ENCODE measurements around the gene SUN5.

Gene SUN5

GRCh38 chr20:32971703-32972161 is 32.5 kb downstream of the SUN5 start:
- no peaks in the 10 kb centered on the region for H3K36me3 ChIP-seq (ENCODE audit: control insufficient read depth, insufficient read depth, low read length, severe bottlenecking)
- peaks cover 1% of the 10 kb centered on the region for H3K9me3 ChIP-seq (ENCODE audit: control insufficient read depth, low read length)
- peaks cover 21% of the 10 kb centered on the region for H3K27me3 ChIP-seq (replicated peaks; ENCODE audit: control insufficient read depth, insufficient read depth, low read length)
- no peak overlapping the region for H3K4me3 ChIP-seq (ENCODE audit: low read length)
- no peak overlapping the region for H3K9ac ChIP-seq (ENCODE audit: low read length)
- DNase-seq (ENCODE audit: low read depth): no peak
- peaks cover 10% of the 10 kb centered on the region for H3K4me1 ChIP-seq (ENCODE audit: control insufficient read depth, insufficient read depth, low read length)

GRCh38 chr20:32970973-32971300 is 33.3 kb downstream of the SUN5 start:
- no peak overlapping the region for H3K4me3 ChIP-seq (ENCODE audit: low read length)
- DNase-seq (ENCODE audit: low read depth): no peak
- no peaks in the 10 kb centered on the region for H3K9me3 ChIP-seq (ENCODE audit: control insufficient read depth, low read length)
- H3K4me1 ChIP-seq (ENCODE audit: control insufficient read depth, insufficient read depth, low read length): peaks cover 10% of the 10 kb centered on the region
- H3K36me3 ChIP-seq (ENCODE audit: control insufficient read depth, insufficient read depth, low read length, severe bottlenecking): no peaks in the 10 kb centered on the region
- H3K9ac ChIP-seq (ENCODE audit: low read length): no peak overlapping the region
- H3K27me3 ChIP-seq (replicated peaks; ENCODE audit: control insufficient read depth, insufficient read depth, low read length): peaks cover 26% of the 10 kb centered on the region

GRCh38 chr20:32970115-32970972 is 33.9 kb downstream of the SUN5 start:
- peaks cover 10% of the 10 kb centered on the region for H3K4me1 ChIP-seq (ENCODE audit: control insufficient read depth, insufficient read depth, low read length)
- H3K36me3 ChIP-seq (ENCODE audit: control insufficient read depth, insufficient read depth, low read length, severe bottlenecking): no peaks in the 10 kb centered on the region
- no peaks in the 10 kb centered on the region for H3K9me3 ChIP-seq (ENCODE audit: control insufficient read depth, low read length)
- no peak overlapping the region for H3K9ac ChIP-seq (ENCODE audit: low read length)
- H3K4me3 ChIP-seq (ENCODE audit: low read length): no peak overlapping the region
- no peak for DNase-seq (ENCODE audit: low read depth)
- H3K27me3 ChIP-seq (replicated peaks; ENCODE audit: control insufficient read depth, insufficient read depth, low read length): peaks cover 31% of the 10 kb centered on the region

- DNase-seq (ENCODE audit: low read depth): no peak
- H3K4me3 ChIP-seq (ENCODE audit: low read length): no peak overlapping the region
- peaks cover 36% of the 10 kb centered on the region for H3K27me3 ChIP-seq (replicated peaks; ENCODE audit: control insufficient read depth, insufficient read depth, low read length)
- H3K36me3 ChIP-seq (ENCODE audit: control insufficient read depth, insufficient read depth, low read length, severe bottlenecking): no peaks in the 10 kb centered on the region
- no peak overlapping the region for H3K9ac ChIP-seq (ENCODE audit: low read length)
- H3K4me1 ChIP-seq (ENCODE audit: control insufficient read depth, insufficient read depth, low read length): peaks cover 10% of the 10 kb centered on the region
- no peaks in the 10 kb centered on the region for H3K9me3 ChIP-seq (ENCODE audit: control insufficient read depth, low read length)
These were observed 34.7 kb downstream of the SUN5 start for GRCh38 chr20:32969356-32970114.

GRCh38 chr20:32968478-32969241 is 35.6 kb downstream of the SUN5 start:
- Histone ChIP-seq H3K4me3 (ENCODE audit: low read length) (no peak overlapping the region), H3K27me3 (replicated peaks; ENCODE audit: control insufficient read depth, insufficient read depth, low read length) (peaks cover 33% of the 10 kb centered on the region), H3K9me3 (ENCODE audit: control insufficient read depth, low read length) (no peaks in the 10 kb centered on the region), H3K4me1 (ENCODE audit: control insufficient read depth, insufficient read depth, low read length) (peaks cover 10% of the 10 kb centered on the region), H3K9ac (ENCODE audit: low read length) (no peak overlapping the region), H3K36me3 (ENCODE audit: control insufficient read depth, insufficient read depth, low read length, severe bottlenecking) (no peaks in the 10 kb centered on the region)
- no peak for DNase-seq (ENCODE audit: low read depth)

- H3K9ac ChIP-seq (ENCODE audit: low read length): no peak overlapping the region
These were observed 36.2 kb downstream of the SUN5 start for GRCh38 chr20:32967961-32968457.

GRCh38 chr20:32966881-32967781 is 37.1 kb downstream of the SUN5 start:
- Histone ChIP-seq H3K9ac (ENCODE audit: low read length) (no peak overlapping the region), H3K4me3 (ENCODE audit: low read length) (no peak overlapping the region), H3K9me3 (ENCODE audit: control insufficient read depth, low read length) (no peaks in the 10 kb centered on the region), H3K4me1 (ENCODE audit: control insufficient read depth, insufficient read depth, low read length) (peaks cover 10% of the 10 kb centered on the region), H3K27me3 (replicated peaks; ENCODE audit: control insufficient read depth, insufficient read depth, low read length) (peaks cover 34% of the 10 kb centered on the region), H3K36me3 (ENCODE audit: control insufficient read depth, insufficient read depth, low read length, severe bottlenecking) (no peaks in the 10 kb centered on the region)
- no peak for DNase-seq (ENCODE audit: low read depth)

More at GRCh38 chr20:32967961-32968457, 36.2 kb downstream of the SUN5 start:
- H3K4me1 ChIP-seq (ENCODE audit: control insufficient read depth, insufficient read depth, low read length): peaks cover 10% of the 10 kb centered on the region
- H3K9me3 ChIP-seq (ENCODE audit: control insufficient read depth, low read length): no peaks in the 10 kb centered on the region
- H3K27me3 ChIP-seq (replicated peaks; ENCODE audit: control insufficient read depth, insufficient read depth, low read length): peaks cover 37% of the 10 kb centered on the region
- H3K4me3 ChIP-seq (ENCODE audit: low read length): no peak overlapping the region
- no peak for DNase-seq (ENCODE audit: low read depth)
- no peaks in the 10 kb centered on the region for H3K36me3 ChIP-seq (ENCODE audit: control insufficient read depth, insufficient read depth, low read length, severe bottlenecking)

- Histone ChIP-seq H3K4me3 (ENCODE audit: low read length) (no peak overlapping the region), H3K9ac (ENCODE audit: low read length) (no peak overlapping the region), H3K36me3 (ENCODE audit: control insufficient read depth, insufficient read depth, low read length, severe bottlenecking) (no peaks in the 10 kb centered on the region), H3K4me1 (ENCODE audit: control insufficient read depth, insufficient read depth, low read length) (peaks cover 10% of the 10 kb centered on the region), H3K27me3 (replicated peaks; ENCODE audit: control insufficient read depth, insufficient read depth, low read length) (peaks cover 37% of the 10 kb centered on the region), H3K9me3 (ENCODE audit: control insufficient read depth, low read length) (no peaks in the 10 kb centered on the region)
- DNase-seq (ENCODE audit: low read depth): no peak
These were observed 37.9 kb downstream of the SUN5 start for GRCh38 chr20:32966382-32966781.

GRCh38 chr20:32965581-32966373 is 38.5 kb downstream of the SUN5 start:
- H3K36me3 ChIP-seq (ENCODE audit: control insufficient read depth, insufficient read depth, low read length, severe bottlenecking): no peaks in the 10 kb centered on the region
- H3K4me1 ChIP-seq (ENCODE audit: control insufficient read depth, insufficient read depth, low read length): peaks cover 10% of the 10 kb centered on the region
- no peaks in the 10 kb centered on the region for H3K9me3 ChIP-seq (ENCODE audit: control insufficient read depth, low read length)
- no peak overlapping the region for H3K9ac ChIP-seq (ENCODE audit: low read length)
- H3K27me3 ChIP-seq (replicated peaks; ENCODE audit: control insufficient read depth, insufficient read depth, low read length): peaks cover 42% of the 10 kb centered on the region
- DNase-seq (ENCODE audit: low read depth): no peak
- no peak overlapping the region for H3K4me3 ChIP-seq (ENCODE audit: low read length)

GRCh38 chr20:32965115-32965514 is 39.1 kb downstream of the SUN5 start:
- Histone ChIP-seq H3K36me3 (ENCODE audit: control insufficient read depth, insufficient read depth, low read length, severe bottlenecking) (no peaks in the 10 kb centered on the region), H3K4me1 (ENCODE audit: control insufficient read depth, insufficient read depth, low read length) (peaks cover 10% of the 10 kb centered on the region), H3K27me3 (replicated peaks; ENCODE audit: control insufficient read depth, insufficient read depth, low read length) (peaks cover 45% of the 10 kb centered on the region), H3K4me3 (ENCODE audit: low read length) (no peak overlapping the region), H3K9me3 (ENCODE audit: control insufficient read depth, low read length) (no peaks in the 10 kb centered on the region), H3K9ac (ENCODE audit: low read length) (no peak overlapping the region)
- no peak for DNase-seq (ENCODE audit: low read depth)

Measured in adipocyte (in vitro differentiated cells).